Activated CD8-positive, alpha-beta memory T cell treated with anti-CD3 and anti-CD28 coated beads for 24 hours (primary cell): Measurements from ENCODE around the gene BUB1B.
"Not testable (repeated sequence)": the region's sequence is repeated elsewhere in the genome, so short reads cannot be mapped to it uniquely, and the experiment has no call there.

Experiments
- DNase-seq: peaks from one replicate; pipeline ENCODE4 v3.0.0-alpha.2; 2020

The BUB1B gene

DNA sequence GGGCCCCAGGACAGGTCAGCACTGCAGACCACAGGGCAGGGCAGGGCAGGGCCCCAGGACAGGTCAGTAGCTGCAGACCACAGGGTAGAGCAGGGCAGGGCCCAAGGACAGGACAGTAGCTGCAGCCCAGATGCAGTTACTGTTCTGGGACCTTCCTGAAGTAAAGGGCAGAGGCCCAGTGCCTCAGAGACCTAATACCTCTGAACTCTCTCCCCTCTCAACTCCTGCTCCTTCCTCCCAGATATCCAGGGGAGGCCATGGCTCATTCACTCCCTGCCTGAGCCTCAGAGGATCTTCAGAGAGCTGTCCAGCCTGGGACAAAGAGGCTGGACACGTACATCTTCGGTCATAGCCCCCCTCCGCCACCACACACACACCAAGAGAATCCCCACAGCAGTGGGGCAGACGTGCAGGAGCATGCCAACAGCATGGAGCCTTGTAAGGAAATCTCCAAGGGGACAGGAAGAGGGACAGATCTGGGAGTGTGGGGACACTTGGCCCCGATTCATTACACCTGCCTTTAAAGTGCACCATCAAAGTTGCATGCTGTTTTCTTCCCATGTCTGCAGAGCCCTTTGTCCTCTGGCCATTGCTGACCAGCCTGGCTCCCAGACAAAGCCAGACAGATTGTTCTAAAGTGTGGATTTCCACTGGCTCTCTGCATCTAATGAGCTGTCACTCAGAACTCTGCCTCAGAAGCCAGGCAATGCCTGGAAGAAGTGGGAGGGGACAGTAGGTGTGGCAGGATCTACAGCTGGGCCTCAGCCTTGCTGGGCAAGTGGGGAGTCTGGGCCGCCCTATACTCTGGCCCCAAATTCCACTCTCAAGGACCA is 24.2 kb upstream of the BUB1B start:
- DNase-seq, result no peak

DNA sequence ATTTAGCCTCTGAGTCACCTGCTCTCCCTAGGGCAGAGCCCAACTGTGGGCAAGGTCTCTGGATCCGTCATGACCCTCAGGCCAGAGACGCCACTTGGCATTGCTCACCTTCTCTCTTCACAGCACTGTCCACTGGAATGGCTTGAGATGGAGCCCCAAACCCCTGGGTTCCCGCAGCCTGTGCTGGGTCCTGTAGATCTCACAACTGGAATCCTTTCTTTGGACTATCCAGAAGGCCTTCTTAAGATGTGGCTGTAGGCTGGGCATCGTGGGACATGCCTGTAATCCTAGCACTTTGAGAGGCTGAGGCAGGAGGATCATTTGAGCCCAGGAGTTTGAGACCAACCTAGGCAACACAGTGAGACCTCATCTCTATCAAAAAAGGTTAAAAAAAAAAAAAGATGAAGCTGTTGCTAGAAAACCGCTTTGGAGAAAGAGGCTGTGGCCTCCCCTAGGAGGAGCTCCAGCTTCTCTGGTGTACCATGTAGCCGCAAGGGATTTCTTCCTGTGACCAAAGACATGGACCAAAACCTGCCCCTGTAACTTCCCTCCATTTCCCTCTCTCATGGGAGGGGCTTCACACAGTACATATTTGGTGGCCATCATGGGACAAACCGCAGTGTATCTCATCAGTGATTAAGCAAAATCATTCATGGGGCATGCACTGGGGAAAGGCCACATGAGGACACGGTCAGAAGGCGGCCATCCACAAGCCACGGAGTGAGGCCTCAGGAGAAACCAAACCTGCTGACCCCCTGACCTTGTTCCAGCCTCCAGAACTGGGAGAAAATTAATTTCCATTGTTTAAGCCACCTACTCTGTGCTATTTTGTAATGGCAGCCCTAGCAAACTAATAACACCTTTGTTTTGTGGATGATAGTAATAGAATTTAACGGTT is 23.3 kb upstream of the BUB1B start:
- no peak for DNase-seq

GRCh38 chr15:40138201-40138570 is 22.7 kb upstream of the BUB1B start:
- not testable (repeated sequence) for DNase-seq

- no peak for DNase-seq
Measured at GRCh38 chr15:40142428-40142827, 18.4 kb upstream of the BUB1B start.

- peak; percentile 32 for DNase-seq
Measured at GRCh38 chr15:40146037-40146436, 14.8 kb upstream of the BUB1B start.

DNA sequence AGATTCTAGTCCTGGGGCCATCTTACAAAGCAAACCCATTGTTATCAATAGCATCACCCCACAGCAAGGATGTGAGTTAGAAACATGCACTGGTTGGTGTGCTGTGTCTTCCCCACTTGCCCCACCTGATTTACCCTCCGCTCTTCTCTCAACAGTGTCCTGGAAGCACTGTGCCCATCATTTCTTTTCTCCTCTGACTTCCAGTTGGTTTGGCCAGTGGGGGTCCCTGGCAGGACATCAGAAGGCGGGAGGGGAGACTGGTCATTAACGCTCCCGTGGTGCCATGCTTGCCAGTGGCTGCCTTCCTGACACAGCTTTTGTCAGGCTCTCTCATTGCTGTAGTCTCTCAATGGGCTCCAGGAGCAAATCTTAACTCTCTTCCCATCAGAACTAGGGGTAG is 11.5 kb upstream of the BUB1B start:
- no peak for DNase-seq

DNA sequence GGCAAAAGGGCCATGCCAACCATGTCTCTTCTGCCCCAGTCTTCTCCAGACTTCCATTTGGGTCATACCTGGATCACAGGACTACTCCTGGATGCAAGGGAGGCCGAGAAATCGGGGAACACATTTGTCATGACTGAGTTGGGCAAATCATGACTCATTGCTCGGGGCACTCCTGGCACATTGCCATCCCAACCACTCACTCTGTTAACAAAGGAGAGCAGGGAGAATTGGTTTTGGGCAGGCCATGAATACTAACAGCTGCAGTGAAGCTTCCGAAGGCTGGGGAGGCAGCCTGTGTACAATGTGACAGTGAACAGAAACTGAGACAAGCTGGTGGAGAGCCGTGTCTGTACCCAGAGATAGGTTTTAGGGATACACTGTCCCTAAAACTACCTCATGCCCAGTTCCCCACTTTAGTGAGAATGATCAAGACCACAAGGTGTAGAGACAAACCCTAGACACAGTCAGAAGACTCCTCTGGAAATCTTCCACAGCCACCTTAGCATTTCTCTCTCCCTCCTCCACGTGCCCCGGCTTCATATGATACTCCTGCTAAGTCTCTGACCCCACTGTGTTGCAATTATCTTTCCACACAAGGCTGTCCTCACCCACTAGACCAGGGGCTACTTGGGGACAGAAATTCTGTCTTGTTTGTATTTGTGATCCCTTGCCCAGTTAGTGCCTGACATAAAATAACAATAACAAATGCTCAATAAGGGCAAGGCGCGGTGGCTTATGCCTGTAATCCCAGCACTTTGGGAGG is 10.5 kb upstream of the BUB1B start:
- peak; percentile 54 for DNase-seq

DNA sequence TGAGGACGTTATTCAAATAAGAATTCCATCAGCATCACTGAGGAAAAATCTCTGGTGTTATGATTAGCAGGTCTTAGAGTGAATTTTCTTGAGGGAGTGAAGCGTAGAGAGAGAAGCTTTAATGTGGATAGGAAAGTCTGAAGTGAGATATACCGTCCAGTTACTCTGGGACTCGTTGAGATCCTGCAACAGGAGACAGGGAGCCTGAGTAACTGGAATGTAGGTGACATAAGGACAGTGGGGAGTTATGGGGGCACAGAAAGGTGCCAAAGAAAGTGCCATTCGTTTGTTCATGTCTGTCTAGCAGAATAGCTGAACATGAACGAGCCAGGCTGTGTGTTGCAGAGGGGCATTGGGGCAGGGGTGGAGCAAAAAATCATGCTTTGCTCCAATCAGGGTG is 9.4 kb upstream of the BUB1B start:
- DNase-seq, result no peak

DNA sequence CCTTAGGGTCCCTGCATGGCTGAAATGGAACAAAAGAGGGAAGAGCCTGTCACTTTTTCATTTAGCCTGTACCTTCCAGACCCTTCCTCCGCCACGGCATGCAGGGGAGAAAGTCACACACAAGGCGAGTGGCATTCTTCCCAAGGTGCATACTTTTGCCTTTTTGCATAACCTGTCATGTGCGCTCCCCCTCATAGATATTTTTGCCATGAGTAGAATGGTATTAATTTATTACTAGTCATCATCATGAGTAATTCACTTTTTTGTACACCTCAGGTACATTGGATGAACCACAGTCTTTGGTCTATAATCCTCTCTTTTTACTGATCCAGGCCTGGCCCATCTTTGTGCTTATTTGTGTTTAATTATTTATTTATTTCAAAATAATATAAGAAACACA is 8.9 kb upstream of the BUB1B start:
- DNase-seq, result no peak

- DNase-seq, result not testable (repeated sequence)
Measured at GRCh38 chr15:40154821-40155220, 6.0 kb upstream of the BUB1B start.

- no peak for DNase-seq
Measured at GRCh38 chr15:40155270-40155910, 5.5 kb upstream of the BUB1B start.

DNA sequence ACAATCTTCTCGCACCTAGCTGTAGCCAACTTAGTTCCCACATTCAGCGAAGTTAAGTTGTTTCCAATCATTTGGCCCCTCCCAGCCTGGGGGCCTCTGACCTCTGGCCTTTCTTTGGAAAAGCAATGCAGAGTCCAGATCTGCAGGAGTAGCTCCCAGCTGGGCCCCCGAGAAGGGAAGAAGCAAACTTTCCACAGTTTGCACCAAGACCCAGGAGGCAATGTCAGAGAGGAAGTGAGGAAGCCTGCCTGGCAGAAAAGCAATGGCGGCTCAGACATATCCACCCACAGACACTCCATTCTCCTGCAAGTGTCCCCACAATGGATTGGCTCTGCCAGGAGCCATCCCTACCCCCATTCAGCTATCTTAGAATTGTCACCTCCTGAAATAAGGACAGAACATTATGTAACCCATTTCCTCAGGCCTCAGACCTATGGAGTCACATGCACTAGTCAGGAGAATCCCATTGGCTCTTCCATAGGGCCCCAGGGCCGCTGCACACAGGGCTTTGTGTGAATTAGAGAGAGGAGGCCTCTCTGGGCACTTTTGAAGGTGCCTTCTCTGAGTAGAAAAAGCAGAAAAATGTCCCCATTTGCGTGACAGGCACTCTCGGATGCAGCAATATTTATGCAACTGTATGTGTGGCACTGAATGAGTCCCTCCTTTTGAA is 3.0 kb upstream of the BUB1B start:
- DNase-seq, result no peak

DNA sequence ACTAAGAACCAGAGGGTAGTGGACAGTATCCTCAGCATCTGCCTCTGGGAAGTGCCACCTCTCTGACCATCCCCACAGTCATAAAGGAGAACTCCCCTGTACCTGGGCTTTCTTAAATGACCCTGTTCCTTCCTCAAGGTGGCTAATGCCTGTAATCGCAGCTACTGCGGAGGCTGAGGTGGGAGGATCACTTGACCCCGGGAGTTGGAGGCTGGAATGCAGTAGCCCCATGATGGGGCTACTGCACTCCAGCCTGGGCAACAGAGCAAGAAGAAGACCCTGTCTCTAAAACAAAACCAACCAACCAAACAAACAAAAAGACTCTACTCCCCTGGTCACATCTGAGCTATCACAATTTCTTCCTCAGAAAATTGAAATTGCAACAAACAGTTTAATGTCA is 848 bp upstream of the BUB1B start:
- no peak for DNase-seq

- DNase-seq, result no peak
Measured at GRCh38 chr15:40161693-40162391, 973 bp downstream of the BUB1B start.

- no peak for DNase-seq
Measured at GRCh38 chr15:40162552-40162951, 1.7 kb downstream of the BUB1B start.

- no peak for DNase-seq
Measured at GRCh38 chr15:40163657-40164416, 3.0 kb downstream of the BUB1B start.

- not testable (repeated sequence) for DNase-seq
Measured at GRCh38 chr15:40167374-40167773, 6.5 kb downstream of the BUB1B start.

DNA sequence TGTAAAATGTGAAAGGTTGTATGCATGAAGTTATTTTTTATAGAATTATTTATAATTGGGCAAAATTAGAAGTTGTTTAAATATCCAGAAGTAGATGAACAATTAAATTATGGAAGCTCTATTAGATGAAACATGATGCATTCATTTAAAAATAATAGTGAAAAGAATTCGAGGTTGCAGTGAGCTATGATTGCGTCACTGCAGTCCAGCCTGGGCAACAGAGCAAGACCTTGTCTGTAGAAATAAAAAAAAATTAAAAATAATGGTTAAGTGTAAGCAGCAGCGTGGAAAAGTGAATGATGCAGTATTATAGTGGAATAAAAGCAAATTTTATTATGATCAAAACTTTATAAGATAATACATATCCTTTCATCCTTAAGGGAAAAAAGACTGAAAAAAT is 14.3 kb downstream of the BUB1B start:
- DNase-seq, result no peak

DNA sequence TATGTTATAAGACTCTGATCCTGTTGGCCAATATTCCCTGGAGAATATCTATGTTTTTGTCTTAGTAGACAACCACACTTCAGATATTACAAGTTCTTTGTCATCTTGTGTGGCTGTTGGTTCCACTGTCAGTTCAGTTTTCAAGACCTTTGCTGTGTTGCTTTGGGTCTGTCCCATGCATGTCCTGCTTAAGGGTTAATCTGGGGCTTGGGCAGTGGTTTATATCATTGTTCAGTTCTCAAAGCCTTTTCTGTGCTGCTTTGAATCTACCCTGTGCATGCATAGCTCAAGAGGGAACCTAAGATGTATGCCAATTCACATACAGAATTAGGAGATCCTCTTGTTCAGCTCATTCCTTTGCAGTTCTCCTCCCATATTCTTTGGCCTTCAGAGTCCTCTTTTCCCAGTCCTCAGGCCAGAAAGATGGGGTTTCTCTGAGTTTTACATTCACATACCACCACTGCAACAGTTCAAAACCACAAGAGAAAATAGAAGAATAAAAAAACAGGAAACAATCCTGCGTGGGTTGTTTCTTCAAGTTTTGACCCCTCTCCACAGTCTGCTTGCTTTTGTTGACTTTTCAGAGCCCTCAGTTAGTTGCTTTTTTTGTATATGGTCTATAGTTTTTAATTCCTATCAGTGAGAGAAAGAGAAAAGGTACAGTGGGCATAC is 21.6 kb downstream of the BUB1B start:
- DNase-seq, result no peak
